OCI-LY7 (cell line): ENCODE results near the gene KIN. TPM values are rescaled to one million over a fixed set of nuclear protein-coding genes. Genes with fewer than 3 reads are reported as not detected.

Source experiments
- BruUV-seq: library from RNA; stranded (reverse); fragments of 400-500 nt; replicated peaks from 2 replicates; lab custom pipeline; 2021; lab: Mats Ljungman, UMichigan
- CTCF ChIA-PET: fragments of 300-600 bp; sonication (Branson Sonifier 250); formaldehyde crosslinking; loops from one replicate; lab custom pipeline; 2022; ENCODE audit warnings: antibody characterized with exemption; ENCODE audit not compliant: unreplicated experiment; lab: Charles Lee
- POLR2A ChIA-PET: fragments of 300-600 bp; sonication (Branson Sonifier 250); formaldehyde crosslinking; loops from one replicate; lab custom pipeline; 2022; ENCODE audit warnings: antibody characterized with exemption; lab: Charles Lee
- DNase-seq: peaks from one replicate; pipeline ENCODE4 v3.0.0-alpha.2; 2015; ENCODE audit warnings: low spot score
- H2AFZ ChIP-seq: fragments of 200-600 bp; sonication (generic), shearing (Covaris generic); 2 replicates; pipeline ENCODE4 v1.6.1; 2014; ENCODE audit warnings: mild to moderate bottlenecking, antibody characterized with exemption, low read length, moderate library complexity
- H3K27ac ChIP-seq: fragments of 200-600 bp; sonication (generic); 2 replicates; pipeline ENCODE4 v1.5.1; 2014; ENCODE audit warnings: mixed run types, low read depth, mild to moderate bottlenecking, moderate library complexity, low read length, inconsistent platforms; ENCODE audit not compliant: poor library complexity, severe bottlenecking
- H3K36me3 ChIP-seq: fragments of 200-600 bp; sonication (generic); 2 replicates; pipeline ENCODE4 v1.6.1; 2014; ENCODE audit warnings: mild to moderate bottlenecking, antibody characterized with exemption, low read length, moderate library complexity, mixed read lengths; ENCODE audit not compliant: insufficient read depth
- H3K4me1 ChIP-seq: fragments of 200-600 bp; sonication (generic); 2 replicates; pipeline ENCODE4 v1.5.1; 2014; ENCODE audit warnings: mild to moderate bottlenecking, low read length; ENCODE audit not compliant: insufficient read depth, poor library complexity, severe bottlenecking
- H3K4me2 ChIP-seq: fragments of 200-600 bp; sonication (generic); 2 replicates; pipeline ENCODE4 v1.6.1; 2014; ENCODE audit warnings: mild to moderate bottlenecking, low read length
- H3K4me3 ChIP-seq: fragments of 200-600 bp; sonication (generic); 2 replicates; pipeline ENCODE4 v1.5.1; 2014; ENCODE audit warnings: mild to moderate bottlenecking, low read depth, low read length; ENCODE audit not compliant: poor library complexity, severe bottlenecking
- H3K79me2 ChIP-seq: fragments of 200-600 bp; sonication (generic); 2 replicates; pipeline ENCODE4 v1.6.1; 2016; ENCODE audit warnings: low read depth, mild to moderate bottlenecking, low read length, moderate library complexity, mixed read lengths; ENCODE audit not compliant: insufficient read depth
- H3K9me2 ChIP-seq: fragments of 200-600 bp; sonication (generic); 2 replicates; pipeline ENCODE4 v1.6.1; 2016; ENCODE audit warnings: mild to moderate bottlenecking, low read length, mixed read lengths; ENCODE audit not compliant: insufficient read depth
- H3K9me3 ChIP-seq: fragments of 200-600 bp; sonication (generic); 2 replicates; pipeline ENCODE4 v1.6.1; 2014; ENCODE audit warnings: mild to moderate bottlenecking, mixed run types, low read length, mixed read lengths
- H4K20me1 ChIP-seq: fragments of 200-600 bp; sonication (generic); 2 replicates; pipeline ENCODE4 v1.6.1; 2014; ENCODE audit warnings: mild to moderate bottlenecking, antibody characterized with exemption, low read length, moderate library complexity, mixed read lengths; ENCODE audit not compliant: insufficient read depth
- EZH2phosphoT487 ChIP-seq: fragments of 200-600 bp; sonication (generic); IDR thresholded peaks from 2 replicates; pipeline ENCODE4 v1.6.1; 2018; ENCODE audit warnings: low read depth, borderline replicate concordance, mild to moderate bottlenecking, mixed run types, antibody characterized with exemption, low read length, moderate library complexity, mixed read lengths
- intact Hi-C: fragments of 100-400 bp; cut with micrococcal nuclease; formaldehyde crosslinking; loops from one replicate; pipeline ENCODE4 v1.10.0; 2022; ENCODE audit not compliant: unreplicated experiment
- total RNA-seq, 2 experiments: library from RNA; depleted of rRNA in 1 of 2; stranded (reverse); fragments of >200 nt in 1 of 2; shearing (Covaris generic) in 1 of 2; gene quantifications; 2 replicates each; pipeline ENCODE4 v1.2.3, GENCODE V29; 2014 to 2022
- TF ChIP-seq, protein P1 (sequence below): fragments of 200-600 bp; sonication (generic); conservative IDR thresholded peaks from 2 replicates; pipeline ENCODE4 v1.5.1; 2014; ENCODE audit warnings: mild to moderate bottlenecking, antibody characterized with exemption, low read length, moderate library complexity, mixed read lengths

Gene KIN
- total RNA-seq, 2 experiments from 2014 or later = 12.0 to 15.5 TPM

GRCh38 chr10:7788639-7789286 lies 970 bp upstream of the KIN start:
- Histone ChIP-seq H3K79me2 (peaks cover 98% of the 10 kb centered on the region), H3K9me3 (no peaks in the 10 kb centered on the region), H3K27ac (peak overlapping the region; percentile 35), H3K4me3 (peak overlapping the region; percentile 79), H3K4me2 (peak overlapping the region; percentile 91), H3K36me3 (peaks cover 45% of the 10 kb centered on the region), H3K4me1 (peaks cover 24% of the 10 kb centered on the region), H2AFZ (no peak overlapping the region; the same call in 1 of the 2 replicates), H3K9me2 (no peaks in the 10 kb centered on the region), H4K20me1 (peaks cover 46% of the 10 kb centered on the region)
- TF ChIP-seq, protein P1, sequence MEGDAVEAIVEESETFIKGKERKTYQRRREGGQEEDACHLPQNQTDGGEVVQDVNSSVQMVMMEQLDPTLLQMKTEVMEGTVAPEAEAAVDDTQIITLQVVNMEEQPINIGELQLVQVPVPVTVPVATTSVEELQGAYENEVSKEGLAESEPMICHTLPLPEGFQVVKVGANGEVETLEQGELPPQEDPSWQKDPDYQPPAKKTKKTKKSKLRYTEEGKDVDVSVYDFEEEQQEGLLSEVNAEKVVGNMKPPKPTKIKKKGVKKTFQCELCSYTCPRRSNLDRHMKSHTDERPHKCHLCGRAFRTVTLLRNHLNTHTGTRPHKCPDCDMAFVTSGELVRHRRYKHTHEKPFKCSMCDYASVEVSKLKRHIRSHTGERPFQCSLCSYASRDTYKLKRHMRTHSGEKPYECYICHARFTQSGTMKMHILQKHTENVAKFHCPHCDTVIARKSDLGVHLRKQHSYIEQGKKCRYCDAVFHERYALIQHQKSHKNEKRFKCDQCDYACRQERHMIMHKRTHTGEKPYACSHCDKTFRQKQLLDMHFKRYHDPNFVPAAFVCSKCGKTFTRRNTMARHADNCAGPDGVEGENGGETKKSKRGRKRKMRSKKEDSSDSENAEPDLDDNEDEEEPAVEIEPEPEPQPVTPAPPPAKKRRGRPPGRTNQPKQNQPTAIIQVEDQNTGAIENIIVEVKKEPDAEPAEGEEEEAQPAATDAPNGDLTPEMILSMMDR = no peak
- TF ChIP-seq EZH2phosphoT487 = no peak
- intact Hi-C loops = loop anchor here (2.0 kb wide), 1 partner anchor 30 kb away; the partner anchor contains the start of gene TAF3
- ChIA-PET CTCF (interaction anchor here (0.6 to 2.5 kb wide), 3 partner anchors 22 to 273 kb away, joined by 3 to 11 read pairs (median 3); partner anchors contain the start of gene TAF3), POLR2A (interaction anchor here (0.6 to 2.8 kb wide), 7 partner anchors 9 to 639 kb away, joined by 3 to 39 read pairs (median 3); partner anchors contain the start of gene TAF3)
- no TSS peak for BruUV-seq
- peak; percentile 41 for DNase-seq

GRCh38 chr10:7787150-7787856 lies 490 bp downstream of the KIN start:
- POLR2A ChIA-PET = interaction anchor here (0.9 to 2.8 kb wide), 5 partner anchors 12 to 398 kb away, joined by 3 to 39 read pairs (median 4); partner anchors contain the start of gene TAF3
- H3K36me3 ChIP-seq = peaks cover 44% of the 10 kb centered on the region
- TF ChIP-seq, protein P1 = no peak
- no peak for TF ChIP-seq EZH2phosphoT487
- H3K9me3 ChIP-seq = no peaks in the 10 kb centered on the region
- TSS peak; percentile 76 for BruUV-seq
- intact Hi-C loops = no loop called here
- peak; percentile 18 for DNase-seq
- H3K4me1 ChIP-seq = peaks cover 20% of the 10 kb centered on the region
- peak overlapping the region; percentile 77 for H3K4me2 ChIP-seq
- H3K4me3 ChIP-seq = peak overlapping the region; percentile 79
- H2AFZ ChIP-seq = peak overlapping the region; percentile 45
- H3K27ac ChIP-seq = no peak overlapping the region
- peaks cover 96% of the 10 kb centered on the region for H3K79me2 ChIP-seq
- H3K9me2 ChIP-seq = no peaks in the 10 kb centered on the region
- H4K20me1 ChIP-seq = peaks cover 36% of the 10 kb centered on the region; the same call in 1 of the 2 replicates
- CTCF ChIA-PET = interaction anchor here (1.2 to 2.5 kb wide), 3 partner anchors 11 to 32 kb away, joined by 3 to 11 read pairs (median 4); partner anchors contain the start of gene TAF3
